Measurements from ENCODE around the gene ETV5.

GRCh38 chr3:186042521-186043202 is 66.2 kb downstream of the ETV5 start:
- no peak for TF ChIP-seq MAFK (IDR thresholded peaks at IDR 0.05; ENCODE audit: low read depth, low read length)
- no peak for TF ChIP-seq CTCF (conservative IDR thresholded peaks at IDR 0.05; ENCODE audit: low read depth, low read length)
- TF ChIP-seq SMC3 (IDR thresholded peaks at IDR 0.05; ENCODE audit: low read depth, low read length) = no peak
- TF ChIP-seq POLR2A (IDR thresholded peaks at IDR 0.05; ENCODE audit: low read depth, low read length) = no peak
- no peak for TF ChIP-seq RFX5 (IDR thresholded peaks at IDR 0.05; ENCODE audit: low read depth, low read length)
- TF ChIP-seq RAD21 (IDR thresholded peaks at IDR 0.05; ENCODE audit: low read length) = no peak
- TF ChIP-seq CEBPB (IDR thresholded peaks at IDR 0.05; ENCODE audit: low read depth, low read length) = no peak
- no peak for TF ChIP-seq MXI1 (IDR thresholded peaks at IDR 0.05; ENCODE audit: borderline replicate concordance, low read depth, low read length)
- no peak for TF ChIP-seq NFE2L2 (IDR thresholded peaks at IDR 0.05; ENCODE audit: low read depth, low read length)
- TF ChIP-seq BHLHE40 (IDR thresholded peaks at IDR 0.05; ENCODE audit: low read depth, low read length) = no peak
- no peak for TF ChIP-seq RCOR1 (IDR thresholded peaks at IDR 0.05; ENCODE audit: insufficient replicate concordance, low read length)
- TF ChIP-seq ELK1 (IDR thresholded peaks at IDR 0.05; ENCODE audit: borderline replicate concordance, low read depth, low read length) = no peak
- TF ChIP-seq FOS (IDR thresholded peaks at IDR 0.05; ENCODE audit: low read depth, low read length) = no peak

All from IMR-90 (cell line).